H4 (cell line): ENCODE measurements around the gene E2F4. TPM values are rescaled to one million over a fixed set of nuclear protein-coding genes. Genes with fewer than 3 reads are reported as not detected.

ENCODE experiments used
- total RNA-seq: library from RNA; depleted of rRNA; stranded (reverse); fragments of >200 nt; shearing (Covaris generic); gene quantifications from 2 replicates; pipeline ENCODE4 v1.2.3, GENCODE V29; 2014; rRNA removed

The E2F4 gene
- total RNA-seq, 1 experiment from 2014 or later = 80.7 TPM

Other genes starting within 250 kb of the E2F4 start
- 0.68 and 1.2 TPM in 2 replicates for gene CES3, start 230.9 kb upstream of the E2F4 start, total RNA-seq
- not detected in 2 replicates for gene CES4A, start 203.6 kb upstream of the E2F4 start, total RNA-seq
- 68.0 and 81.0 TPM in 2 replicates for gene CBFB, start 163.0 kb upstream of the E2F4 start, total RNA-seq
- gene PHAF1, start 82.2 kb upstream of the E2F4 start, total RNA-seq = 13.8 and 14.8 TPM in 2 replicates
- gene B3GNT9, start 41.2 kb upstream of the E2F4 start, total RNA-seq = 21.2 and 21.6 TPM in 2 replicates
- 13.6 and 17.9 TPM in 2 replicates for gene TRADD, start 32.2 kb upstream of the E2F4 start, total RNA-seq
- gene FBXL8, start 32.2 kb upstream of the E2F4 start, total RNA-seq = 1.3 and 3.3 TPM in 2 replicates
- 0.50 TPM in 1 of 2 replicates, not detected in the other for gene HSF4, start 27.4 kb upstream of the E2F4 start, total RNA-seq
- gene NOL3, start 21.6 kb upstream of the E2F4 start, total RNA-seq = 39.4 and 47.9 TPM in 2 replicates
- gene MATCAP1, start 8.2 kb upstream of the E2F4 start, total RNA-seq = 3.5 and 4.5 TPM in 2 replicates
- not detected in 2 replicates for gene EXOC3L1, start 2.0 kb upstream of the E2F4 start, total RNA-seq
- gene ELMO3, start 7.0 kb downstream of the E2F4 start, total RNA-seq = 0.06 and 0.29 TPM in 2 replicates
- 31.1 and 38.4 TPM in 2 replicates for gene TMEM208, start 35.0 kb downstream of the E2F4 start, total RNA-seq
- gene FHOD1, start 55.3 kb downstream of the E2F4 start, total RNA-seq = 18.4 and 21.2 TPM in 2 replicates
- 0.81 and 1.4 TPM in 2 replicates for gene SLC9A5, start 56.8 kb downstream of the E2F4 start, total RNA-seq
- 2.4 and 6.7 TPM in 2 replicates for gene PLEKHG4, start 87.4 kb downstream of the E2F4 start, total RNA-seq
- gene KCTD19, start 134.6 kb downstream of the E2F4 start, total RNA-seq = not detected in 2 replicates
- gene LRRC36, start 134.7 kb downstream of the E2F4 start, total RNA-seq = 0.79 TPM in 1 of 2 replicates, not detected in the other
- gene TPPP3, start 201.3 kb downstream of the E2F4 start, total RNA-seq = not detected in 2 replicates
- gene ZDHHC1, start 224.3 kb downstream of the E2F4 start, total RNA-seq = 3.0 and 3.2 TPM in 2 replicates
- gene HSD11B2, start 239.0 kb downstream of the E2F4 start, total RNA-seq = 0.10 TPM in 1 of 2 replicates, not detected in the other